ENCODE measurements around the gene SLC34A3.

Gene SLC34A3

GRCh38 chr9:137263506-137263905 lies 32.8 kb downstream of the SLC34A3 start:
- no peak for DNase-seq

GRCh38 chr9:137264067-137264466 lies 33.4 kb downstream of the SLC34A3 start:
- DNase-seq: no peak

GRCh38 chr9:137265496-137266161 lies 34.9 kb downstream of the SLC34A3 start:
- no peak for DNase-seq

- no peak for DNase-seq
Measured at GRCh38 chr9:137266162-137266527, 35.4 kb downstream of the SLC34A3 start.

GRCh38 chr9:137266585-137267453 lies 36.1 kb downstream of the SLC34A3 start:
- DNase-seq: no peak

GRCh38 chr9:137267933-137268355 lies 37.2 kb downstream of the SLC34A3 start:
- DNase-seq: no peak

- DNase-seq: no peak
Measured at GRCh38 chr9:137268538-137269201, 38.0 kb downstream of the SLC34A3 start.

GRCh38 chr9:137269231-137269772 lies 38.6 kb downstream of the SLC34A3 start:
- no peak for DNase-seq

- DNase-seq: no peak
Measured at GRCh38 chr9:137270929-137271695, 40.4 kb downstream of the SLC34A3 start.

GRCh38 chr9:137271696-137272076 lies 41.0 kb downstream of the SLC34A3 start:
- DNase-seq: no peak

- DNase-seq: no peak
Measured at GRCh38 chr9:137272241-137273094, 41.8 kb downstream of the SLC34A3 start.

GRCh38 chr9:137273095-137273490 lies 42.4 kb downstream of the SLC34A3 start:
- no peak for DNase-seq

- no peak for DNase-seq
Measured at GRCh38 chr9:137273611-137274320, 43.1 kb downstream of the SLC34A3 start.

- DNase-seq: no peak
Measured at GRCh38 chr9:137275203-137275587, 44.5 kb downstream of the SLC34A3 start.

GRCh38 chr9:137275588-137276472 lies 45.1 kb downstream of the SLC34A3 start:
- no peak for DNase-seq

- DNase-seq: no peak
Measured at GRCh38 chr9:137276473-137277328, 46.0 kb downstream of the SLC34A3 start.

GRCh38 chr9:137277329-137278041 lies 46.8 kb downstream of the SLC34A3 start, which contains the start of gene TOR4A:
TSS of gene TOR4A (plus strand) at chr9:137277726. CDS start at chr9:137278690, 964 bp downstream.
- DNase-seq: no peak

GRCh38 chr9:137278061-137278701 lies 47.5 kb downstream of the SLC34A3 start:
- DNase-seq: no peak

Data from activated naive CD4-positive, alpha-beta T cell treated with anti-CD3 and anti-CD28 coated beads, Interleukin-2, amount 50 U/mL, for 16 hours (primary cell).